ENCODE results near the gene HSD17B10. TPM values are rescaled to one million over a fixed set of nuclear protein-coding genes. Genes with fewer than 3 reads are reported as not detected.
"Not testable (repeated sequence)": the region's sequence is repeated elsewhere in the genome, so short reads cannot be mapped to it uniquely, and the experiment has no call there.

HSD17B10 gene
- total and polyA plus RNA-seq, 9 donors = 46.0 to 127 (median 85.1) TPM

DNA sequence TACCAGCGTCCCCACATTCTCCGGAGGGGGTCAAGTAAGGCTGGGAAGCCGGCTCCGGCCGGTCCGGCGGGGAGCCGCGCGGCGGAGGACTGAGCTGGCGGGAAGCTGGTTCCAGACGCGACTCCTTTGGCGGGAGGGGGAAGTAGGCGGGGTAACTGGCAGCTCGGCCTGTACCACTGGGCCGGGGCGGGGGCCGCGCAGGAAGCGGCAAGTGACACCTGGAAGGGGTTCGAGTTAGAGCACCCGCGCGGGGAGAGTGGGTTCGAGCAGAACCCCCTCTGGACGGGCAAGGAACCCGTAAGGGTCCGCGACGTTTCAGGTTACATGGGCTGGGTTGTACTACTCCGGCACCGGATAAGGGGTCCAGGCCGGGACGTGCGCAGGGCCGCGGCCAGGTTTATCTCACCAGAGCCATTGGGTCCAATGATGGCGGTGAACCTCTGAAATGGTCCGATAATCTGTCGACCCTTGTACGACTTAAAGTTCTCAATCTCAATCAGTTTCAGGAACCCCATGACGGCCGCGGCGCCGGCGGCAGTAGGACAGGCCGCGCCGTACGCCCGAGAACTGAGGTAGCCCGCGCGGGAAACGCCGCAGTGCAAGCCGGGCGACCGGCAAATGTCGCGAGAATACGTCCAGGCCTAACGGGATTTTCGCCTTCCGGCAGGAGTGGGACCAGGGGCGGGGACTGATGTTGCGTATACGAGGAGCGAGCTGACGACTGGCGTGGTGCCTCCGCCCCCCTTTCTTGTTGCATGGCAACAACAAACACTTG lies 11.9 kb downstream of the HSD17B10 start, which contains the start of gene SMC1A:
Gene SMC1A (minus strand): TSS at position 569 of the 775 bp plus-strand sequence. CDS start 54 bp downstream, at position 515.
- Histone ChIP-seq H3K27me3 (no peaks in the 10 kb centered on the region), H3K36me3 (no peaks in the 10 kb centered on the region), H3K9me3 (no peaks in the 10 kb centered on the region), H3K27ac (peak within 1 kb of the TSS; percentile 69 to 90), H3K4me3 (peak within 1 kb of the TSS; percentile 88), H3K4me1 (ENCODE audit: insufficient read depth) (peaks cover 6% of the 10 kb centered on the region)
- intact Hi-C loops (cut with DNase I) = loop anchor here in 1 of 4 donors (10.0 kb wide), 1 partner anchor 197 kb away; the partner anchor contains the start of gene KDM5C
- DNase-seq = peak; percentile 99 to 100 (median 100)
- TF ChIP-seq EP300 (IDR thresholded peaks at IDR 0.05) (peak; percentile 6), POLR2A (IDR thresholded peaks at IDR 0.05) (peak; percentile 71)
- TF ChIP-seq, protein P1, sequence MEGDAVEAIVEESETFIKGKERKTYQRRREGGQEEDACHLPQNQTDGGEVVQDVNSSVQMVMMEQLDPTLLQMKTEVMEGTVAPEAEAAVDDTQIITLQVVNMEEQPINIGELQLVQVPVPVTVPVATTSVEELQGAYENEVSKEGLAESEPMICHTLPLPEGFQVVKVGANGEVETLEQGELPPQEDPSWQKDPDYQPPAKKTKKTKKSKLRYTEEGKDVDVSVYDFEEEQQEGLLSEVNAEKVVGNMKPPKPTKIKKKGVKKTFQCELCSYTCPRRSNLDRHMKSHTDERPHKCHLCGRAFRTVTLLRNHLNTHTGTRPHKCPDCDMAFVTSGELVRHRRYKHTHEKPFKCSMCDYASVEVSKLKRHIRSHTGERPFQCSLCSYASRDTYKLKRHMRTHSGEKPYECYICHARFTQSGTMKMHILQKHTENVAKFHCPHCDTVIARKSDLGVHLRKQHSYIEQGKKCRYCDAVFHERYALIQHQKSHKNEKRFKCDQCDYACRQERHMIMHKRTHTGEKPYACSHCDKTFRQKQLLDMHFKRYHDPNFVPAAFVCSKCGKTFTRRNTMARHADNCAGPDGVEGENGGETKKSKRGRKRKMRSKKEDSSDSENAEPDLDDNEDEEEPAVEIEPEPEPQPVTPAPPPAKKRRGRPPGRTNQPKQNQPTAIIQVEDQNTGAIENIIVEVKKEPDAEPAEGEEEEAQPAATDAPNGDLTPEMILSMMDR (IDR thresholded peaks at IDR 0.05) = peak in 1 of 3 donors; percentile 8
- 2 to 3% (median 3%) methylated on average over 73 to 75 of the region's 75 CpGs for WGBS, 3 donors

DNA sequence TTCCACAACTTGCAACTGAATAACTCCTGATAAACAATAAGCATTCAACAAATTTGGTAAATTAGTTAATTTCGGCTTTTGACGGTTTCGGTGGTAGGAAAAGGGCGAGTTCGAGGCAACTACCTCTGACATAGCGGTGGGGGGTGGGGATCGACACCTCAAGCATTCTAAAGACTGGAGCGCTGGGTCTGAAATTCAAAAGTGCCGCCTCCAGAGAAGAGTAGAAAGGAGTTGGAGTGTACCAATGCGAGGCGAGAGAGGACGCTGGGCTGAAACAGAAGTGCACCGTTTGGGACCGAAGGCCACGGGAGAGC lies 12.4 kb downstream of the HSD17B10 start:
- H3K9me3 ChIP-seq = no peaks in the 10 kb centered on the region
- 2 to 3% (median 3%) methylated on average over 15 of the region's 15 CpGs for WGBS, 3 donors
- peak overlapping the region; percentile 88 for H3K4me3 ChIP-seq
- no peak for DNase-seq
- H3K27me3 ChIP-seq = no peaks in the 10 kb centered on the region
- H3K36me3 ChIP-seq = no peaks in the 10 kb centered on the region
- intact Hi-C loops (cut with DNase I) = loop anchor here in 1 of 4 donors (10.0 kb wide), 1 partner anchor 197 kb away; the partner anchor contains the start of gene KDM5C
- H3K27ac ChIP-seq = peak overlapping the region; percentile 69 to 90
- TF ChIP-seq EP300 (IDR thresholded peaks at IDR 0.05) = no peak
- no peak for TF ChIP-seq POLR2A (IDR thresholded peaks at IDR 0.05)
- TF ChIP-seq, protein P1 (IDR thresholded peaks at IDR 0.05) = no peak
- H3K4me1 ChIP-seq (ENCODE audit: insufficient read depth) = peaks cover 6% of the 10 kb centered on the region

DNA sequence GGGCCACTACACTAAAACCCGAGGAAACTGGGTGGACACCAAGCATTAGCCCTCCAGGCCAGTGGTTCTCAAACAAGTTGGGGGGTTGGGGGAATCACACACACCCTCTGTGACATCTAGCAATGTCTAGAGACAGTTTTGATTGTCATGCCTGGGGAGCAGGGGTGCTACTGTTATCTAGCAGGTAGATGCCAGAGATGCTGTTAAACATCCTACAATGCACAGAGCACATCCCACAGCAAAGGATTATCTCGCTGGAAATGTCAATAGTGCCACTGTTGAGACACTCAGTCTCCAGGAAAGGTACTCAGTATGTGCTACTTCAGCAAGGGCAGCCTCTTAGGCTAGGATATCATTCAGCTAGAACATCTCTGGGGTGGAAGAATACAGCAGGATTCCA lies 13.0 kb downstream of the HSD17B10 start:
- H3K27ac ChIP-seq = no peak overlapping the region
- no peaks in the 10 kb centered on the region for H3K9me3 ChIP-seq
- TF ChIP-seq, protein P1 (IDR thresholded peaks at IDR 0.05) = no peak
- TF ChIP-seq EP300 (IDR thresholded peaks at IDR 0.05) (no peak), POLR2A (IDR thresholded peaks at IDR 0.05) (no peak)
- no peaks in the 10 kb centered on the region for H3K27me3 ChIP-seq
- peaks cover 6% of the 10 kb centered on the region for H3K4me1 ChIP-seq (ENCODE audit: insufficient read depth)
- H3K4me3 ChIP-seq = no peak overlapping the region
- DNase-seq = no peak
- 31 to 47% (median 39%) methylated on average over 2 of the region's 2 CpGs for WGBS, 3 donors
- intact Hi-C loops (cut with DNase I) = loop anchor here in 1 of 4 donors (10.0 kb wide), 1 partner anchor 196 kb away; the partner anchor contains the start of gene KDM5C
- no peaks in the 10 kb centered on the region for H3K36me3 ChIP-seq

DNA sequence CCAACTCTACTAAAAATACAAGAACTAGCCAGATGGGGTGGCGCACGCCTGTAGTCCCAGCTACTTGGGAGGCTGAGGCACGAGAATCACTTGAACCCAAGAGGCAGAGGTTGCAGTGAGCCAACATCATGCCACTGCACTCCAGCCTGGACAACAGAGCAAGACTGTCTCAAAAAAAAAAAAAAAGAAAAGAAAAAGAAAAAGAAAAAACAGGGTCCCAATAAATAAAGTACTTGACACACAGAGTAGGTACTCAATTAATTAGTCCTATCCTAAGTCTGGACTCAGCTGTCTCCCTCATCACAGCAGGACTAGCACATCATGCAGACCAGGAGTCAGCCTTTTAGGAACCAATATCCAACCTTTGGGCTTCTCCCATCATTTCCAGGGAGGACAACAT lies 13.8 kb downstream of the HSD17B10 start:
- H3K4me3 ChIP-seq; H3K9me3 ChIP-seq; H3K27ac ChIP-seq; H3K36me3 ChIP-seq; DNase-seq; H3K27me3 ChIP-seq; H3K4me1 ChIP-seq (ENCODE audit: insufficient read depth): not testable (repeated sequence)
- 95 to 100% (median 95%) methylated on average over 3 of the region's 3 CpGs for WGBS, 3 donors
- intact Hi-C loops (cut with DNase I) = loop anchor here in 1 of 4 donors (10.0 kb wide), 1 partner anchor 196 kb away; the partner anchor contains the start of gene KDM5C

DNA sequence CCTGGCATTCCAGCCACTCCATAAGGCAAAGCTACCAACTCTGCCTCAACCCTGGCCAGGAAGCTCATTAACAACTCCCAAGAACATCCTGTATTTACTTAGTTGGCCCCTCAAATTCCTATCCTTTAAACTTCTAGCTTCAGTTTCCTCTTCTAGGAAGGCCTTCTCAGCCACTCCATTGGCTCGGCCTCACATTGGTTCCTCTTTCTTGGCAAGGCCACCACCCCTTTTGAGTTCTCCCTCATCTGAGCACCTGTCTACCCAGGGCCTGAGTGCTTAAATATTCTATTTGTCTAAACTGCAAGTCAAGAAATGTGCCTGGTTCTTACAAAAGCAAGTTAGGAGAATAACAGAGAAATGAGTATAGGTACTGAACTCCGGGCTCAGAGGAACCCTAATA lies 21.7 kb downstream of the HSD17B10 start:
- no peak overlapping the region for H3K4me3 ChIP-seq
- H3K36me3 ChIP-seq = no peaks in the 10 kb centered on the region
- DNase-seq = no peak
- WGBS, 3 donors = 92 to 97% (median 93%) methylated on average over 2 of the region's 2 CpGs
- TF ChIP-seq, protein P1 (IDR thresholded peaks at IDR 0.05) = no peak
- no peak for TF ChIP-seq EP300 (IDR thresholded peaks at IDR 0.05)
- no peak for TF ChIP-seq POLR2A (IDR thresholded peaks at IDR 0.05)
- H3K9me3 ChIP-seq = no peaks in the 10 kb centered on the region
- no peak overlapping the region for H3K27ac ChIP-seq
- no peaks in the 10 kb centered on the region for H3K27me3 ChIP-seq
- intact Hi-C loops (cut with DNase I) = no loop called here
- H3K4me1 ChIP-seq (ENCODE audit: insufficient read depth) = no peaks in the 10 kb centered on the region

Measured in ovary (tissue), 9 donors.